GM21576 (cell line): ENCODE results near the gene MECR.
"Not testable (repeated sequence)": the region's sequence is repeated elsewhere in the genome, so short reads cannot be mapped to it uniquely, and the experiment has no call there.

Experiments
- ATAC-seq: cut with Tn5 transposase; IDR thresholded peaks from one replicate; pipeline ENCODE4 v1.9.1; 2021; ENCODE audit warnings: mild to moderate bottlenecking, moderate library complexity; ENCODE audit not compliant: unreplicated experiment

Gene MECR

GRCh38 chr1:29236712-29237128, 6.0 kb upstream of the MECR start:
- no peak for ATAC-seq

GRCh38 chr1:29235955-29236711, 5.4 kb upstream of the MECR start, which contains the start of gene PTPRU:
Gene PTPRU (plus strand): TSS chr1:29236522. CDS start chr1:29236645, 123 bp downstream.
- peak; percentile 63 for ATAC-seq

GRCh38 chr1:29234881-29235280, 4.1 kb upstream of the MECR start:
- not testable (repeated sequence) for ATAC-seq

GRCh38 chr1:29234471-29234870, 3.7 kb upstream of the MECR start:
- no peak for ATAC-seq

GRCh38 chr1:29233693-29234092, 3.0 kb upstream of the MECR start:
- no peak for ATAC-seq

GRCh38 chr1:29232387-29232786, 1.7 kb upstream of the MECR start:
- no peak for ATAC-seq

- ATAC-seq = no peak
Measured at GRCh38 chr1:29230204-29230552, 556 bp downstream of the MECR start.

- ATAC-seq = no peak
Measured at GRCh38 chr1:29227511-29227910, 3.2 kb downstream of the MECR start.

- ATAC-seq = no peak
Measured at GRCh38 chr1:29225361-29225760, 5.4 kb downstream of the MECR start.

- no peak for ATAC-seq
Measured at GRCh38 chr1:29224356-29224837, 6.3 kb downstream of the MECR start.

- no peak for ATAC-seq
Measured at GRCh38 chr1:29223521-29223920, 7.2 kb downstream of the MECR start.

- ATAC-seq = no peak
Measured at GRCh38 chr1:29222686-29223085, 8.0 kb downstream of the MECR start.

GRCh38 chr1:29222260-29222659, 8.5 kb downstream of the MECR start:
- not testable (repeated sequence) for ATAC-seq

GRCh38 chr1:29221296-29221695, 9.4 kb downstream of the MECR start:
- no peak for ATAC-seq

- ATAC-seq = no peak
Measured at GRCh38 chr1:29218223-29218622, 12.5 kb downstream of the MECR start.

- no peak for ATAC-seq
Measured at GRCh38 chr1:29217633-29218032, 13.1 kb downstream of the MECR start.

GRCh38 chr1:29213055-29213454, 17.7 kb downstream of the MECR start:
- ATAC-seq = no peak

GRCh38 chr1:29211086-29212030, 19.4 kb downstream of the MECR start:
- no peak for ATAC-seq

- ATAC-seq = no peak
Measured at GRCh38 chr1:29210278-29211085, 20.3 kb downstream of the MECR start.

GRCh38 chr1:29209173-29209572, 21.6 kb downstream of the MECR start:
- no peak for ATAC-seq

GRCh38 chr1:29208442-29208841, 22.3 kb downstream of the MECR start:
- no peak for ATAC-seq
